HEK293T (cell line): Measurements from ENCODE around the gene ANKS1B.

ENCODE experiments used
- CTCF ChIA-PET: fragments of 350-600 bp; formaldehyde crosslinking; extraction: SDS; loops from one replicate; lab custom pipeline; 2021; ENCODE audit warnings: antibody characterized with exemption, inconsistent platforms; lab: Yijun Ruan, JAX
- POLR2A ChIA-PET: fragments of 350-600 bp; formaldehyde crosslinking; extraction: SDS; loops from one replicate; lab custom pipeline; 2020; ENCODE audit warnings: antibody characterized with exemption, inconsistent platforms; lab: Yijun Ruan, JAX
- DNase-seq: peaks from one replicate; pipeline ENCODE4 v3.0.0; 2012; ENCODE audit warnings: mixed read lengths; ENCODE audit errors: extremely low spot score
- ARNT ChIP-seq: fragments of 450-650 bp; IDR thresholded peaks from 2 replicates; pipeline ENCODE4 v1.6.1; 2017; ENCODE audit warnings: mild to moderate bottlenecking
- BHLHE40 ChIP-seq: fragments of 450-650 bp; IDR thresholded peaks from 2 replicates; pipeline ENCODE4 v1.6.1; 2016; ENCODE audit warnings: mild to moderate bottlenecking, moderate library complexity, borderline replicate concordance
- CTBP1 ChIP-seq: fragments of 450-650 bp; IDR thresholded peaks from 2 replicates; pipeline ENCODE4 v1.6.1; 2016; ENCODE audit warnings: borderline replicate concordance
- ELF4 ChIP-seq: fragments of 450-650 bp; IDR thresholded peaks from 2 replicates; pipeline ENCODE4 v1.6.1; 2017; ENCODE audit warnings: antibody characterized with exemption
- FOXA1 ChIP-seq: fragments of 450-650 bp; IDR thresholded peaks from 2 replicates; pipeline ENCODE4 v1.6.1; 2016; ENCODE audit warnings: mild to moderate bottlenecking
- FOXK2 ChIP-seq: fragments of 450-650 bp; IDR thresholded peaks from 2 replicates; pipeline ENCODE4 v1.6.1; 2016; ENCODE audit warnings: mild to moderate bottlenecking
- FOXM1 ChIP-seq: fragments of 450-650 bp; IDR thresholded peaks from 2 replicates; pipeline ENCODE4 v1.6.1; 2017; ENCODE audit warnings: mild to moderate bottlenecking, borderline replicate concordance
- HDGF ChIP-seq: fragments of 450-650 bp; IDR thresholded peaks from 2 replicates; pipeline ENCODE4 v1.6.1; 2017; ENCODE audit warnings: antibody characterized with exemption, borderline replicate concordance
- L3MBTL2 ChIP-seq: fragments of 450-650 bp; conservative IDR thresholded peaks from 2 replicates; pipeline ENCODE4 v1.6.1; 2016; ENCODE audit warnings: mild to moderate bottlenecking
- LEF1 ChIP-seq: fragments of 450-650 bp; IDR thresholded peaks from 2 replicates; pipeline ENCODE4 v1.6.1; 2017; ENCODE audit warnings: mild to moderate bottlenecking, borderline replicate concordance
- NFRKB ChIP-seq: fragments of 450-650 bp; IDR thresholded peaks from 2 replicates; pipeline ENCODE4 v1.6.1; 2016; ENCODE audit warnings: mild to moderate bottlenecking, moderate library complexity
- PKNOX1 ChIP-seq: fragments of 450-650 bp; IDR thresholded peaks from 2 replicates; pipeline ENCODE4 v1.6.1; 2016
- SP1 ChIP-seq: fragments of 450-650 bp; IDR thresholded peaks from 2 replicates; pipeline ENCODE4 v1.6.1; 2017
- SUZ12 ChIP-seq: fragments of 450-650 bp; IDR thresholded peaks from 2 replicates; pipeline ENCODE4 v1.6.1; 2016; ENCODE audit warnings: mild to moderate bottlenecking
- TARDBP ChIP-seq: fragments of 450-650 bp; IDR thresholded peaks from 2 replicates; pipeline ENCODE4 v1.6.1; 2016
- ZNF384 ChIP-seq: fragments of 450-650 bp; IDR thresholded peaks from 2 replicates; pipeline ENCODE4 v1.6.1; 2016

ANKS1B gene

GRCh38 chr12:99544457-99544856 is 440.3 kb downstream of the ANKS1B start:
- CTCF ChIA-PET = no interaction called here
- POLR2A ChIA-PET = no interaction called here
- TF ChIP-seq ARNT = no peak
- TF ChIP-seq TARDBP = no peak
- no peak for TF ChIP-seq FOXM1
- no peak for TF ChIP-seq SP1
- no peak for TF ChIP-seq LEF1
- no peak for TF ChIP-seq SUZ12
- TF ChIP-seq BHLHE40 = no peak
- TF ChIP-seq CTBP1 = no peak
- no peak for DNase-seq

DNA sequence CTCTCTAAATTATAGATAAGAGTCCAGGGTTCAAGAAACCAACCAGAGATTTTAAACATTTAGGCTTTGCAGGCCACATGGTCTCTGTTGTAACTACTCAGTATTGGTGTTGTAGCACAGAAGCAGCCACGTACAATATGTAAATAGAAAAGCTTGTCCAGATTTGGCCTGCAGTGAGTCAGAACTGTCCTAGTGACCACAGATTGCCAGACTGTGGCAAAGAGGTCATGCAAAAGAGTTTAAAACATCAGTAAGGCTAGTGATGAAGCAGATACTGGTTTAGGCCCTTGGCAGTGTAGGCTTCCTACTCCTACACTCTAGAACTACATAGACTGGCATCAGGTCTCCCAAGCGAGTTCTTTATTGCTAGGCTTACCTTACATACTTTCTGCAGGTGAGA is 454.8 kb downstream of the ANKS1B start:
- DNase-seq = no peak
- CTCF ChIA-PET = no interaction called here
- TF ChIP-seq L3MBTL2 (no peak), ARNT (no peak), ELF4 (no peak), NFRKB (no peak)
- POLR2A ChIA-PET = no interaction called here

GRCh38 chr12:99528478-99528877 is 456.3 kb downstream of the ANKS1B start:
- TF ChIP-seq FOXK2 (no peak), PKNOX1 (no peak), SUZ12 (no peak)
- DNase-seq = no peak
- ChIA-PET POLR2A (no interaction called here), CTCF (no interaction called here)

DNA sequence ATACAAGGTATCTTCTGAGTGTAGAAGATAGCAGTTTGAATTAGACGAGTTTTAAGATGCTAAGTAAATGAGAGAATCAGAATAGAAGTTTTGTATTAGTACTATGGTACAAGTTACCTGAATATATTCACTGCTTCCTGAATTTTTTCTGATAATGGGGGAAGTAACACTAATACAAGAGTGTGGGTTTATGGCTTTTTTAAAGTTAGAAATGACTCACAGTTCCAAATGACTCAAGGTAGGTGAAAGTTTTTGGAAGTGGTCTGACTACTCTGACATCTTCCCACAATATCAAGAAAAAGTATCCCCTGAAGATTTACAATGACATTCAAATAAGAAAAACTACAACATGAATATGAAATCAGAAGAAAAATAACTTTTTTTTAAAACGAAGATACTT is 460.9 kb downstream of the ANKS1B start:
- DNase-seq = no peak
- CTCF ChIA-PET = no interaction called here
- POLR2A ChIA-PET = no interaction called here

DNA sequence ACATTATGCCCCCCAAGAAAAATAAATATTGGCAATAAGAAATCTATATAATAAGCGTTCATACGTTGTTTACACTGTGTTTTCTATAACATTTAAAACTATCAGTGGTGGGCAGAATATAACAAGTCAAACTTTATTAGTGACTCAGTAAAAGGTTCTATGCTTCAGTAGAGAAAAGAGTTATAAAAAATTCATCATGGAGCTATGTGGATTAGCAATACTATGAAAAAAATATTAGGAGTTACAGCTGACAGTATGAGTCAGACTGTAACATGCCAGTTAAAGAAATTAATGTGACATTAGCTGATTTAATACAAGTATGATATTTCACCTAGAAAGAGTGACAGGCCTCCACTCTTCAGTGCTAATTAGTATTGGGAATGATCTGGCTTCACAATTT is 462.3 kb downstream of the ANKS1B start:
- POLR2A ChIA-PET = no interaction called here
- TF ChIP-seq HDGF (no peak), CTBP1 (no peak)
- DNase-seq = no peak
- CTCF ChIA-PET = no interaction called here

More for the DNA sequence above, 460.9 kb downstream of the ANKS1B start:
- no peak for TF ChIP-seq SP1

DNA sequence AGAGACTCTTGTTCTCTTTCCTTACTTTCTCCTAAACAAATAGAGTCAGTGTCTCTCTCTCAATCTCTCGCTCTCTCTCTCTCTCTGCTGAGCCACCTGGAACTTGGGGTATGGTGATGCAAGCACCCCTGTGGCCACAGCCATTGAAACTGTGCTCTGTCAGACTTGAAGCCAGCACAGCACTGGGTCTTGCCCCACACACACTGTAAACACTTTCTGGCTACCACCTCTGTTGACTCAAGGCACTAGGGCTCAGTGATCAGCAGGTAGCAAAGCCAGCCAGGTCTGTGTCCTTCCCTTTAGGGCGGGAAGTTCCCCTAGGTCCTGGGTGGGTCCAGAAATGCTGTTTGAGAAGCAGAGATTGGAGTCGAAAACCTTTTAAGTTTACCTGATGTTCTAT is 463.1 kb downstream of the ANKS1B start:
- ChIA-PET CTCF (no interaction called here), POLR2A (no interaction called here)
- TF ChIP-seq NFRKB (no peak), FOXA1 (no peak), LEF1 (no peak), TARDBP (no peak), FOXK2 (no peak), SP1 (no peak), ZNF384 (no peak), FOXM1 (no peak), HDGF (no peak), CTBP1 (no peak), ELF4 (no peak)
- DNase-seq = no peak

- no peak for TF ChIP-seq NFRKB
- TF ChIP-seq L3MBTL2 = no peak
- TF ChIP-seq FOXK2 = no peak
- no peak for TF ChIP-seq BHLHE40
- no peak for TF ChIP-seq SUZ12
- TF ChIP-seq PKNOX1 = no peak
- no peak for TF ChIP-seq LEF1
- no peak for TF ChIP-seq FOXM1
- no peak for TF ChIP-seq FOXA1
- TF ChIP-seq SP1 = no peak
- no peak for TF ChIP-seq HDGF
- TF ChIP-seq CTBP1 = no peak
- no peak for TF ChIP-seq ELF4
- TF ChIP-seq ARNT = no peak
- TF ChIP-seq ZNF384 = no peak
- no peak for TF ChIP-seq TARDBP
- POLR2A ChIA-PET = no interaction called here
- DNase-seq = no peak
- CTCF ChIA-PET = no interaction called here
Measured at GRCh38 chr12:99513066-99513465, 471.7 kb downstream of the ANKS1B start.

GRCh38 chr12:99505805-99506204 is 478.9 kb downstream of the ANKS1B start:
- ChIA-PET POLR2A (no interaction called here), CTCF (no interaction called here)
- TF ChIP-seq NFRKB = no peak
- TF ChIP-seq ARNT = no peak
- no peak for TF ChIP-seq TARDBP
- no peak for TF ChIP-seq SUZ12
- no peak for DNase-seq

DNA sequence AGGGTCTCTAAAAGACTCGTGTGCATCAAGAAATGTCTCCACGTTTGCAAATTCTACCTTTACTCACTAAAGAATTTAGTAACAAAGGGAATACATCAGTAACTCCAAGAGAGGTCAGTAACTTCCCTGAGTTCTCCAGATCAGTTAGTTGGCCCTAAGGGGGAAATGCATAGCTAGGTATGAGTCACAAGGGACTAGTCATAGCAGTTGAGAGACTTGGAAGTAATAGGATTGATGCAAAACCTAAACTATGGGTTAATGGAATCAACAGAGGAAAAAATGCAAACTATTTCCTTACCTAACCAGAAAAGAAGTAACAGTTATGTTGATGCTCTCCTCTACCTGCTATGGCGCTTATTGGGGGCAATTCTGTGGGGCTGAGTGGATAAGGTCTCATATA is 486.0 kb downstream of the ANKS1B start:
- ChIA-PET POLR2A (no interaction called here), CTCF (no interaction called here)
- TF ChIP-seq ARNT (no peak), ZNF384 (no peak), SUZ12 (no peak), NFRKB (no peak), FOXM1 (no peak)
- no peak for DNase-seq
